ENCODE data around the gene BEAN1.

DNA sequence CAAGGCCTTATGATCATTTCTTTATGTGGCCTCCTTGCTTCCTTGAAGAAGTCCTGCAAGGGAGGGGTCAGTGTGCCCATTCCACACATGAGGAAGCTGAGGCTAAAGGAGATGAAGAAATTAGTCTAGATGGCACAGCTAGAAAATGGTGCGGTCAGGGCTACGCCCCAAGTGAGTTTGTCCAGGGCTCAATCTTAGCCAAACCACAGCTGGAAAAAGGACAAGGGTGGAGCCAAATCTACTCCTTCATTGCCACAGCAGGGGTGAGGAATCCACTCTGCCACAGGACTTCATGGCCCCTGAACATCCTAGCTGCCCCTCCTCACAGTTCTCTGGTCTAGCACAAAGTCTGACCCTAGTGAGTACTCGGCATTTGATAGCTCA, 16.2 kb downstream of the BEAN1 start:
- TF ChIP-seq CTCF (conservative IDR thresholded peaks at IDR 0.05 in 1 of 2, IDR thresholded peaks at IDR 0.05 in 1 of 2; ENCODE audit: extremely low read depth in 1 of 2, insufficient read depth in 1 of 2, low read depth in 1 of 2, low read length in 2 of 2): no peak
- TF ChIP-seq EZH2 (IDR thresholded peaks at IDR 0.05; ENCODE audit: borderline replicate concordance, low read length): no peak
